Measurements from ENCODE around the gene SLC22A23. TPM values are rescaled to one million over a fixed set of nuclear protein-coding genes. Genes with fewer than 3 reads are reported as not detected.

The SLC22A23 gene
- total RNA-seq, 1 donor from 2014 or later: 5.7 TPM

GRCh38 chr6:3277851-3278416, 178.9 kb downstream of the SLC22A23 start:
- H3K36me3 Mint-ChIP-seq (ENCODE audit: low read depth, unreplicated experiment): peaks cover 5% of the 10 kb centered on the region
- FAIRE-seq (no peak), DNase-seq (ENCODE audit: low read depth) (no peak)
- H3K4me3 Mint-ChIP-seq (ENCODE audit: unreplicated experiment): no peak overlapping the region
- peaks cover 18% of the 10 kb centered on the region for H3K4me1 Mint-ChIP-seq (ENCODE audit: low read depth, unreplicated experiment)
- Histone ChIP-seq H3K4me3 (ENCODE audit: insufficient read depth, low read depth, low read length) (no peak overlapping the region), H3K9me3 (ENCODE audit: insufficient read depth, low read depth, low read length) (no peaks in the 10 kb centered on the region), H3K9ac (ENCODE audit: low read length) (no peak overlapping the region), H3K27me3 (ENCODE audit: insufficient read depth, low read length) (no peaks in the 10 kb centered on the region), H3K4me2 (ENCODE audit: low read length) (no peak overlapping the region), H3K27ac (ENCODE audit: low read depth, low read length) (no peak overlapping the region), H3K4me1 (ENCODE audit: insufficient read depth, low read length) (peaks cover 23% of the 10 kb centered on the region), H4K20me1 (ENCODE audit: insufficient read depth, low read length) (peaks cover 10% of the 10 kb centered on the region), H2AFZ (ENCODE audit: low read depth, low read length) (no peak overlapping the region), H3K36me3 (ENCODE audit: insufficient read depth, low read length) (no peaks in the 10 kb centered on the region), H3K79me2 (ENCODE audit: insufficient read depth, low read length) (no peaks in the 10 kb centered on the region)
- H3K9me3 Mint-ChIP-seq (ENCODE audit: unreplicated experiment): no peaks in the 10 kb centered on the region
- TF ChIP-seq EZH2 (IDR thresholded peaks at IDR 0.05; ENCODE audit: insufficient read depth, low read length): no peak
- no peak for TF ChIP-seq CTCF (IDR thresholded peaks at IDR 0.05; ENCODE audit: insufficient read depth, low read depth, low read length)
- no peaks in the 10 kb centered on the region for H3K27me3 Mint-ChIP-seq (ENCODE audit: low read depth, unreplicated experiment)
- no peak overlapping the region for H3K27ac Mint-ChIP-seq (ENCODE audit: unreplicated experiment)

- TF ChIP-seq EZH2 (IDR thresholded peaks at IDR 0.05; ENCODE audit: insufficient read depth, low read length) (no peak), CTCF (IDR thresholded peaks at IDR 0.05; ENCODE audit: insufficient read depth, low read depth, low read length) (no peak)
- peaks cover 17% of the 10 kb centered on the region for H4K20me1 ChIP-seq (ENCODE audit: insufficient read depth, low read length)
- Mint-ChIP-seq H3K9me3 (ENCODE audit: unreplicated experiment) (no peaks in the 10 kb centered on the region), H3K4me3 (ENCODE audit: unreplicated experiment) (no peak overlapping the region), H3K36me3 (ENCODE audit: low read depth, unreplicated experiment) (peaks cover 6% of the 10 kb centered on the region), H3K27me3 (ENCODE audit: low read depth, unreplicated experiment) (no peaks in the 10 kb centered on the region), H3K4me1 (ENCODE audit: low read depth, unreplicated experiment) (peaks cover 16% of the 10 kb centered on the region), H3K27ac (ENCODE audit: unreplicated experiment) (no peak overlapping the region)
- no peak overlapping the region for H3K4me2 ChIP-seq (ENCODE audit: low read length)
- FAIRE-seq (no peak), DNase-seq (ENCODE audit: low read depth) (no peak)
- H3K27ac ChIP-seq (ENCODE audit: low read depth, low read length): no peak overlapping the region
- H3K9ac ChIP-seq (ENCODE audit: low read length): no peak overlapping the region
- H2AFZ ChIP-seq (ENCODE audit: low read depth, low read length): no peak overlapping the region
- H3K4me1 ChIP-seq (ENCODE audit: insufficient read depth, low read length): peaks cover 17% of the 10 kb centered on the region
- no peak overlapping the region for H3K4me3 ChIP-seq (ENCODE audit: insufficient read depth, low read depth, low read length)
- no peaks in the 10 kb centered on the region for H3K27me3 ChIP-seq (ENCODE audit: insufficient read depth, low read length)
- no peaks in the 10 kb centered on the region for H3K79me2 ChIP-seq (ENCODE audit: insufficient read depth, low read length)
- H3K36me3 ChIP-seq (ENCODE audit: insufficient read depth, low read length): peaks cover 3% of the 10 kb centered on the region
- H3K9me3 ChIP-seq (ENCODE audit: insufficient read depth, low read depth, low read length): no peaks in the 10 kb centered on the region
Observed at GRCh38 chr6:3277251-3277650, 179.6 kb downstream of the SLC22A23 start.
